ENCODE data around the gene PIK3R5.

GRCh38 chr17:8925141-8925540, 40.4 kb downstream of the PIK3R5 start:
- TF ChIP-seq POLR2A (IDR thresholded peaks at IDR 0.05): no peak
- TF ChIP-seq POLR2AphosphoS5 (IDR thresholded peaks at IDR 0.05): no peak
- TF ChIP-seq, protein P1, sequence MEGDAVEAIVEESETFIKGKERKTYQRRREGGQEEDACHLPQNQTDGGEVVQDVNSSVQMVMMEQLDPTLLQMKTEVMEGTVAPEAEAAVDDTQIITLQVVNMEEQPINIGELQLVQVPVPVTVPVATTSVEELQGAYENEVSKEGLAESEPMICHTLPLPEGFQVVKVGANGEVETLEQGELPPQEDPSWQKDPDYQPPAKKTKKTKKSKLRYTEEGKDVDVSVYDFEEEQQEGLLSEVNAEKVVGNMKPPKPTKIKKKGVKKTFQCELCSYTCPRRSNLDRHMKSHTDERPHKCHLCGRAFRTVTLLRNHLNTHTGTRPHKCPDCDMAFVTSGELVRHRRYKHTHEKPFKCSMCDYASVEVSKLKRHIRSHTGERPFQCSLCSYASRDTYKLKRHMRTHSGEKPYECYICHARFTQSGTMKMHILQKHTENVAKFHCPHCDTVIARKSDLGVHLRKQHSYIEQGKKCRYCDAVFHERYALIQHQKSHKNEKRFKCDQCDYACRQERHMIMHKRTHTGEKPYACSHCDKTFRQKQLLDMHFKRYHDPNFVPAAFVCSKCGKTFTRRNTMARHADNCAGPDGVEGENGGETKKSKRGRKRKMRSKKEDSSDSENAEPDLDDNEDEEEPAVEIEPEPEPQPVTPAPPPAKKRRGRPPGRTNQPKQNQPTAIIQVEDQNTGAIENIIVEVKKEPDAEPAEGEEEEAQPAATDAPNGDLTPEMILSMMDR (IDR thresholded peaks at IDR 0.05): no peak

Data from stomach (tissue), 4 donors.